Measurements from ENCODE around the gene SPTA1.

- TF ChIP-seq RAD21 (IDR thresholded peaks at IDR 0.05), result no peak
- TF ChIP-seq CTCF (IDR thresholded peaks at IDR 0.05; ENCODE audit: low read depth, low read length, missing input control), result no peak
- TF ChIP-seq, protein P1, sequence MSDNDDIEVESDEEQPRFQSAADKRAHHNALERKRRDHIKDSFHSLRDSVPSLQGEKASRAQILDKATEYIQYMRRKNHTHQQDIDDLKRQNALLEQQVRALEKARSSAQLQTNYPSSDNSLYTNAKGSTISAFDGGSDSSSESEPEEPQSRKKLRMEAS (IDR thresholded peaks at IDR 0.05), result no peak
Measured at GRCh38 chr1:158563853-158564252, 122.7 kb downstream of the SPTA1 start.

Data from liver (tissue), 3 donors.